Measurements from ENCODE around the gene BID. TPM values are rescaled to one million over a fixed set of nuclear protein-coding genes. Genes with fewer than 3 reads are reported as not detected.

BID gene
- total RNA-seq, 1 experiment from 2014 or later, result 23.2 TPM

DNA sequence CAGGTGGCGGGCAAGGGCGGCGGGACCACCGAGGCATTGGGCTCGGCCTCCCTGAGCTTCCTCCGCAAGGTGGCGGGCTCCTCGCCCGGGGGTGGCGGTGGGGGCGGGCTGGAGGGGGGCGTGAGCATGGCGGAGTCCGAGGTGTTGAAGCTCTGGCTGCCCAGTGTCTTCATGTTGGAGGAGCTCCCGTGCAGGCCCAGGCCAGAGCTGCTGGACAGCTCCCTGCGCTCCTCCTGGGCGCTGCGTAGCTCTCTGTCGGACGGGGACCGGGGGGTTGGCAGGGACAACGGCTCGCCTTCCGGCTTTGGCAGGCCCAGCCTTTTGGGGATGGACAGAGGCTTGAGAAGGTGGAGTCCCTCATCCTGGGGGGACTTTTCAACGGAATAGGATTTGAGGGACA lies 43.9 kb upstream of the BID start:
- no peak for DNase-seq
- H3K23me2 ChIP-seq (ENCODE audit: insufficient read length, low read depth, low read length, poor library complexity, severe bottlenecking), result no peaks in the 10 kb centered on the region
- TF ChIP-seq, protein P1, sequence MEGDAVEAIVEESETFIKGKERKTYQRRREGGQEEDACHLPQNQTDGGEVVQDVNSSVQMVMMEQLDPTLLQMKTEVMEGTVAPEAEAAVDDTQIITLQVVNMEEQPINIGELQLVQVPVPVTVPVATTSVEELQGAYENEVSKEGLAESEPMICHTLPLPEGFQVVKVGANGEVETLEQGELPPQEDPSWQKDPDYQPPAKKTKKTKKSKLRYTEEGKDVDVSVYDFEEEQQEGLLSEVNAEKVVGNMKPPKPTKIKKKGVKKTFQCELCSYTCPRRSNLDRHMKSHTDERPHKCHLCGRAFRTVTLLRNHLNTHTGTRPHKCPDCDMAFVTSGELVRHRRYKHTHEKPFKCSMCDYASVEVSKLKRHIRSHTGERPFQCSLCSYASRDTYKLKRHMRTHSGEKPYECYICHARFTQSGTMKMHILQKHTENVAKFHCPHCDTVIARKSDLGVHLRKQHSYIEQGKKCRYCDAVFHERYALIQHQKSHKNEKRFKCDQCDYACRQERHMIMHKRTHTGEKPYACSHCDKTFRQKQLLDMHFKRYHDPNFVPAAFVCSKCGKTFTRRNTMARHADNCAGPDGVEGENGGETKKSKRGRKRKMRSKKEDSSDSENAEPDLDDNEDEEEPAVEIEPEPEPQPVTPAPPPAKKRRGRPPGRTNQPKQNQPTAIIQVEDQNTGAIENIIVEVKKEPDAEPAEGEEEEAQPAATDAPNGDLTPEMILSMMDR (conservative IDR thresholded peaks at IDR 0.05), result no peak

More for the DNA sequence above, 43.9 kb upstream of the BID start:
- Histone ChIP-seq H2AFZ (ENCODE audit: low read length) (no peak overlapping the region), H2BK20ac (ENCODE audit: low read depth, low read length, poor library complexity, severe bottlenecking) (no peak overlapping the region), H2AK5ac (ENCODE audit: insufficient read length, low read length) (no peak overlapping the region), H2BK5ac (ENCODE audit: insufficient read length, low read length) (no peak overlapping the region), H3K14ac (ENCODE audit: insufficient read depth, low read length) (no peak overlapping the region), H3K27me3 (ENCODE audit: insufficient read depth, low read length) (no peaks in the 10 kb centered on the region), H3K9me3 (ENCODE audit: control insufficient read depth, low read depth, low read length) (no peaks in the 10 kb centered on the region), H3T11ph (ENCODE audit: low read length) (no peak overlapping the region), H2BK120ac (ENCODE audit: low read depth, low read length, poor library complexity, severe bottlenecking) (no peak overlapping the region), H3K27ac (ENCODE audit: insufficient read length, low read depth, low read length) (no peak overlapping the region), H3K4me1 (ENCODE audit: insufficient read depth, low read length) (no peaks in the 10 kb centered on the region), H3K4ac (ENCODE audit: low read depth, low read length) (no peak overlapping the region), H4K8ac (replicated peaks; ENCODE audit: insufficient read length, low read depth, low read length) (no peak overlapping the region), H3K18ac (ENCODE audit: insufficient read length, low read depth, low read length) (no peak overlapping the region), H3K79me2 (ENCODE audit: insufficient read depth, low read length) (no peaks in the 10 kb centered on the region), H3K9ac (ENCODE audit: extremely low read depth, insufficient read length, low read length) (no peak overlapping the region), H4K91ac (ENCODE audit: insufficient read length, low read depth, low read length) (no peak overlapping the region), H3K4me2 (ENCODE audit: insufficient read depth, insufficient read length, low read length) (no peak overlapping the region), H2BK12ac (ENCODE audit: insufficient read length, low read depth, low read length) (no peak overlapping the region), H4K5ac (ENCODE audit: insufficient read length, low read depth, low read length) (no peak overlapping the region), H4K20me1 (ENCODE audit: control insufficient read depth, insufficient read depth, insufficient read length) (no peaks in the 10 kb centered on the region), H3K79me1 (ENCODE audit: insufficient read depth, low read depth, low read length, poor library complexity, severe bottlenecking) (no peaks in the 10 kb centered on the region), H3K56ac (ENCODE audit: insufficient read length, low read depth, low read length) (no peak overlapping the region), H2BK15ac (ENCODE audit: low read depth, low read length) (no peak overlapping the region), H3K23ac (ENCODE audit: insufficient read length, low read depth, low read length) (no peak overlapping the region)
- Mint-ChIP-seq H3K4me1 (peaks cover 0 to 3% of the 10 kb centered on the region in 2 experiments; a peak in 2 of 4 replicates), H3K27me3 (ENCODE audit: low read depth) (no peaks in the 10 kb centered on the region), H3K36me3 (ENCODE audit: insufficient read depth in 1 of 3, low read depth in 3 of 3) (peaks cover 4 to 13% (median 7%) of the 10 kb centered on the region in 3 experiments; a peak in 3 of 7 replicates), H3K27ac (no peak overlapping the region), H3K4me3 (no peak overlapping the region), H3K9me3 (no peaks in the 10 kb centered on the region)
- WGBS (ENCODE audit: extremely low coverage, insufficient read length, low lambda C conversion rate), result no CpG with 5 or more reads among the region's 25 CpGs

Data from H9 (cell line).